ENCODE measurements around the gene NOP9.

Gene NOP9

GRCh38 chr14:24271134-24271833 is 28.4 kb upstream of the NOP9 start, which contains the start of gene RABGGTA:
Gene RABGGTA, minus strand, starts transcription at chr14:24271597. Its CDS starts 482 bp downstream, at chr14:24271115.
- TF ChIP-seq SUZ12 (IDR thresholded peaks at IDR 0.05; ENCODE audit: extremely low read depth, insufficient read depth, insufficient read length) = no peak
- no peak for TF ChIP-seq YY1 (IDR thresholded peaks at IDR 0.05; ENCODE audit: insufficient read depth, insufficient read length)
- no peak for TF ChIP-seq ZNF274 (IDR thresholded peaks at IDR 0.05; ENCODE audit: low read depth, low read length)
- no peaks in the 10 kb centered on the region for H3K9me3 ChIP-seq (ENCODE audit: insufficient read depth, low read length)
- peak; percentile 79 for DNase-seq (ENCODE audit: low read depth, low spot score)
- no peaks in the 10 kb centered on the region for H3K4me1 ChIP-seq (ENCODE audit: insufficient read depth, insufficient read length)
- H3K4me3 ChIP-seq (ENCODE audit: insufficient read length, low read depth) = peak within 1 kb of the TSS; percentile 81
- no peaks in the 10 kb centered on the region for H3K27me3 ChIP-seq (ENCODE audit: insufficient read depth, insufficient read length)
- peaks cover 37% of the 10 kb centered on the region for H3K36me3 ChIP-seq (ENCODE audit: insufficient read depth, insufficient read length, low read length)
- peak within 1 kb of the TSS; percentile 87 for H3K9ac ChIP-seq (ENCODE audit: insufficient read length, low read depth)

GRCh38 chr14:24271834-24272263 is 27.8 kb upstream of the NOP9 start:
- Histone ChIP-seq H3K9me3 (ENCODE audit: insufficient read depth, low read length) (no peaks in the 10 kb centered on the region), H3K4me3 (ENCODE audit: insufficient read length, low read depth) (peak overlapping the region; percentile 81), H3K4me1 (ENCODE audit: insufficient read depth, insufficient read length) (no peaks in the 10 kb centered on the region), H3K27me3 (ENCODE audit: insufficient read depth, insufficient read length) (no peaks in the 10 kb centered on the region), H3K9ac (ENCODE audit: insufficient read length, low read depth) (peak overlapping the region; percentile 58), H3K36me3 (ENCODE audit: insufficient read depth, insufficient read length, low read length) (peaks cover 32% of the 10 kb centered on the region)
- no peak for DNase-seq (ENCODE audit: low read depth, low spot score)
- TF ChIP-seq ZNF274 (IDR thresholded peaks at IDR 0.05; ENCODE audit: low read depth, low read length) = no peak
- no peak for TF ChIP-seq SUZ12 (IDR thresholded peaks at IDR 0.05; ENCODE audit: extremely low read depth, insufficient read depth, insufficient read length)
- no peak for TF ChIP-seq YY1 (IDR thresholded peaks at IDR 0.05; ENCODE audit: insufficient read depth, insufficient read length)

- no peak for DNase-seq (ENCODE audit: low read depth, low spot score)
- no peaks in the 10 kb centered on the region for H3K27me3 ChIP-seq (ENCODE audit: insufficient read depth, insufficient read length)
- no peaks in the 10 kb centered on the region for H3K9me3 ChIP-seq (ENCODE audit: insufficient read depth, low read length)
- no peak overlapping the region for H3K9ac ChIP-seq (ENCODE audit: insufficient read length, low read depth)
- H3K4me3 ChIP-seq (ENCODE audit: insufficient read length, low read depth) = no peak overlapping the region
- H3K4me1 ChIP-seq (ENCODE audit: insufficient read depth, insufficient read length) = no peaks in the 10 kb centered on the region
- TF ChIP-seq ZNF274 (IDR thresholded peaks at IDR 0.05; ENCODE audit: low read depth, low read length) (no peak), YY1 (IDR thresholded peaks at IDR 0.05; ENCODE audit: insufficient read depth, insufficient read length) (no peak), SUZ12 (IDR thresholded peaks at IDR 0.05; ENCODE audit: extremely low read depth, insufficient read depth, insufficient read length) (no peak)
- H3K36me3 ChIP-seq (ENCODE audit: insufficient read depth, insufficient read length, low read length) = peaks cover 28% of the 10 kb centered on the region
Observed at GRCh38 chr14:24272467-24272866, 27.2 kb upstream of the NOP9 start.

GRCh38 chr14:24273422-24273998 is 26.1 kb upstream of the NOP9 start:
- no peak for DNase-seq (ENCODE audit: low read depth, low spot score)
- no peaks in the 10 kb centered on the region for H3K27me3 ChIP-seq (ENCODE audit: insufficient read depth, insufficient read length)
- no peak overlapping the region for H3K9ac ChIP-seq (ENCODE audit: insufficient read length, low read depth)
- no peak for TF ChIP-seq SUZ12 (IDR thresholded peaks at IDR 0.05; ENCODE audit: extremely low read depth, insufficient read depth, insufficient read length)
- TF ChIP-seq YY1 (IDR thresholded peaks at IDR 0.05; ENCODE audit: insufficient read depth, insufficient read length) = no peak
- TF ChIP-seq ZNF274 (IDR thresholded peaks at IDR 0.05; ENCODE audit: low read depth, low read length) = no peak
- no peaks in the 10 kb centered on the region for H3K9me3 ChIP-seq (ENCODE audit: insufficient read depth, low read length)
- no peaks in the 10 kb centered on the region for H3K4me1 ChIP-seq (ENCODE audit: insufficient read depth, insufficient read length)
- H3K4me3 ChIP-seq (ENCODE audit: insufficient read length, low read depth) = no peak overlapping the region
- peaks cover 21% of the 10 kb centered on the region for H3K36me3 ChIP-seq (ENCODE audit: insufficient read depth, insufficient read length, low read length)

- no peak for DNase-seq (ENCODE audit: low read depth, low spot score)
Observed at GRCh38 chr14:24274101-24274543, 25.5 kb upstream of the NOP9 start.

GRCh38 chr14:24277071-24277470 is 22.6 kb upstream of the NOP9 start:
- DNase-seq (ENCODE audit: low read depth, low spot score) = no peak
- no peaks in the 10 kb centered on the region for H3K27me3 ChIP-seq (ENCODE audit: insufficient read depth, insufficient read length)
- peaks cover 4% of the 10 kb centered on the region for H3K4me1 ChIP-seq (ENCODE audit: insufficient read depth, insufficient read length)
- H3K9ac ChIP-seq (ENCODE audit: insufficient read length, low read depth) = no peak overlapping the region
- TF ChIP-seq SUZ12 (IDR thresholded peaks at IDR 0.05; ENCODE audit: extremely low read depth, insufficient read depth, insufficient read length) (no peak), YY1 (IDR thresholded peaks at IDR 0.05; ENCODE audit: insufficient read depth, insufficient read length) (no peak), ZNF274 (IDR thresholded peaks at IDR 0.05; ENCODE audit: low read depth, low read length) (no peak)
- H3K4me3 ChIP-seq (ENCODE audit: insufficient read length, low read depth) = no peak overlapping the region
- H3K36me3 ChIP-seq (ENCODE audit: insufficient read depth, insufficient read length, low read length) = peaks cover 4% of the 10 kb centered on the region
- H3K9me3 ChIP-seq (ENCODE audit: insufficient read depth, low read length) = no peaks in the 10 kb centered on the region

More at GRCh38 chr14:24274101-24274543, 25.5 kb upstream of the NOP9 start:
- TF ChIP-seq ZNF274 (IDR thresholded peaks at IDR 0.05; ENCODE audit: low read depth, low read length) = no peak
- TF ChIP-seq SUZ12 (IDR thresholded peaks at IDR 0.05; ENCODE audit: extremely low read depth, insufficient read depth, insufficient read length) = no peak
- TF ChIP-seq YY1 (IDR thresholded peaks at IDR 0.05; ENCODE audit: insufficient read depth, insufficient read length) = no peak
- H3K9me3 ChIP-seq (ENCODE audit: insufficient read depth, low read length) = no peaks in the 10 kb centered on the region
- H3K4me1 ChIP-seq (ENCODE audit: insufficient read depth, insufficient read length) = no peaks in the 10 kb centered on the region
- H3K4me3 ChIP-seq (ENCODE audit: insufficient read length, low read depth) = no peak overlapping the region
- no peaks in the 10 kb centered on the region for H3K27me3 ChIP-seq (ENCODE audit: insufficient read depth, insufficient read length)
- H3K9ac ChIP-seq (ENCODE audit: insufficient read length, low read depth) = no peak overlapping the region
- H3K36me3 ChIP-seq (ENCODE audit: insufficient read depth, insufficient read length, low read length) = peaks cover 15% of the 10 kb centered on the region

- Histone ChIP-seq H3K4me3 (ENCODE audit: insufficient read length, low read depth) (no peak overlapping the region), H3K9ac (ENCODE audit: insufficient read length, low read depth) (no peak overlapping the region), H3K4me1 (ENCODE audit: insufficient read depth, insufficient read length) (peaks cover 4% of the 10 kb centered on the region), H3K27me3 (ENCODE audit: insufficient read depth, insufficient read length) (no peaks in the 10 kb centered on the region), H3K36me3 (ENCODE audit: insufficient read depth, insufficient read length, low read length) (peaks cover 4% of the 10 kb centered on the region), H3K9me3 (ENCODE audit: insufficient read depth, low read length) (no peaks in the 10 kb centered on the region)
- DNase-seq (ENCODE audit: low read depth, low spot score) = no peak
- no peak for TF ChIP-seq SUZ12 (IDR thresholded peaks at IDR 0.05; ENCODE audit: extremely low read depth, insufficient read depth, insufficient read length)
- no peak for TF ChIP-seq ZNF274 (IDR thresholded peaks at IDR 0.05; ENCODE audit: low read depth, low read length)
Observed at GRCh38 chr14:24277606-24278321, 21.9 kb upstream of the NOP9 start.

Measured in NT2/D1 (cell line).